Measurements from ENCODE around the gene ZNF287. TPM values are rescaled to one million over a fixed set of nuclear protein-coding genes. Genes with fewer than 3 reads are reported as not detected.
A peak's percentile ranks its signal among the peaks of the same experiment; 100 is the strongest.

The ZNF287 gene
- total RNA-seq, 1 donor from 2014 or later = 11.8 TPM

DNA sequence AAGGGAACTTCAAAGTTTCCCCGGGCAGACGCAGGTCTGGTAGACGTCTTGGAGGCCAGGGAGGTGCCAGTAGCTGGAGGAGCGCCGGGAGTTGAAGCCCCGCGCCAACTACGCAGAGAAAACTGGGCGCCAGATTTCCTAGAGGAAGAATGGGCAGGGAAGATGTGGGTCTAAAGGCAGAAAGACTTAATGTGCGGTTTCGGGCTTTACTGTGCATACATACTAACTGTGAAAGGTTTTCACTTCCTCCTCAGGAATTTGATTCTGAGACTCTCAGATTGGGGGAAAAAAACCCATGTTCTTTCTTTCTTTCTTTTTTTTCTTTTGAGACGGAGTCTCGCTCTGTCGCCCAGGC is 331 bp upstream of the ZNF287 start:
- TF ChIP-seq, protein P1, sequence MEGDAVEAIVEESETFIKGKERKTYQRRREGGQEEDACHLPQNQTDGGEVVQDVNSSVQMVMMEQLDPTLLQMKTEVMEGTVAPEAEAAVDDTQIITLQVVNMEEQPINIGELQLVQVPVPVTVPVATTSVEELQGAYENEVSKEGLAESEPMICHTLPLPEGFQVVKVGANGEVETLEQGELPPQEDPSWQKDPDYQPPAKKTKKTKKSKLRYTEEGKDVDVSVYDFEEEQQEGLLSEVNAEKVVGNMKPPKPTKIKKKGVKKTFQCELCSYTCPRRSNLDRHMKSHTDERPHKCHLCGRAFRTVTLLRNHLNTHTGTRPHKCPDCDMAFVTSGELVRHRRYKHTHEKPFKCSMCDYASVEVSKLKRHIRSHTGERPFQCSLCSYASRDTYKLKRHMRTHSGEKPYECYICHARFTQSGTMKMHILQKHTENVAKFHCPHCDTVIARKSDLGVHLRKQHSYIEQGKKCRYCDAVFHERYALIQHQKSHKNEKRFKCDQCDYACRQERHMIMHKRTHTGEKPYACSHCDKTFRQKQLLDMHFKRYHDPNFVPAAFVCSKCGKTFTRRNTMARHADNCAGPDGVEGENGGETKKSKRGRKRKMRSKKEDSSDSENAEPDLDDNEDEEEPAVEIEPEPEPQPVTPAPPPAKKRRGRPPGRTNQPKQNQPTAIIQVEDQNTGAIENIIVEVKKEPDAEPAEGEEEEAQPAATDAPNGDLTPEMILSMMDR (IDR thresholded peaks at IDR 0.05) = no peak
- Mint-ChIP-seq H3K36me3 (ENCODE audit: unreplicated experiment) (peaks cover 13% of the 10 kb centered on the region), H3K9me3 (ENCODE audit: unreplicated experiment) (no peaks in the 10 kb centered on the region), H3K4me3 (ENCODE audit: unreplicated experiment) (peak overlapping the region; percentile 81), H3K4me1 (ENCODE audit: unreplicated experiment) (peaks cover 10% of the 10 kb centered on the region), H3K27ac (ENCODE audit: unreplicated experiment) (no peak overlapping the region), H3K27me3 (ENCODE audit: unreplicated experiment) (peaks cover 8% of the 10 kb centered on the region)
- no peak for DNase-seq (ENCODE audit: extremely low spot score, unreplicated experiment)

DNA sequence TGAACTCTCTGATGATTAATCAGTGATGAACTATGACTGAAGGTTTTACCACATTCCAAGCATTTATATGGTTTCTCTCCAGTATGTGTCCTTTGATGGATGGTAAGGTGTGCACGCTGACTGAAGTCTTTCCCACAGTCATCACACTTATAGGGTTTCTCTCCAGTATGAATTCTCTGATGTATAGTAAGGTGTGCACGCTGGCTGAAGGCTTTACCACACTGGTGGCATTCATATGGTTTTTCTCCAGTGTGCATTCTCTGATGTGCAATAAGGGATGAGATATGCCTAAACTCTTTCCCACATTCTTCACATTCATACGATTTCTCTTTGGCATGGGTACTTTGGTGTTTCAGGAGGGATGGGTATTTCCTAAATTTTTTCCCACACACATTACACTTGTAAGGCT is 16.4 kb downstream of the ZNF287 start:
- TF ChIP-seq, protein P1 (IDR thresholded peaks at IDR 0.05) = no peak
- H3K27me3 Mint-ChIP-seq (ENCODE audit: unreplicated experiment) = no peaks in the 10 kb centered on the region
- H3K4me3 Mint-ChIP-seq (ENCODE audit: unreplicated experiment) = no peak overlapping the region

DNA sequence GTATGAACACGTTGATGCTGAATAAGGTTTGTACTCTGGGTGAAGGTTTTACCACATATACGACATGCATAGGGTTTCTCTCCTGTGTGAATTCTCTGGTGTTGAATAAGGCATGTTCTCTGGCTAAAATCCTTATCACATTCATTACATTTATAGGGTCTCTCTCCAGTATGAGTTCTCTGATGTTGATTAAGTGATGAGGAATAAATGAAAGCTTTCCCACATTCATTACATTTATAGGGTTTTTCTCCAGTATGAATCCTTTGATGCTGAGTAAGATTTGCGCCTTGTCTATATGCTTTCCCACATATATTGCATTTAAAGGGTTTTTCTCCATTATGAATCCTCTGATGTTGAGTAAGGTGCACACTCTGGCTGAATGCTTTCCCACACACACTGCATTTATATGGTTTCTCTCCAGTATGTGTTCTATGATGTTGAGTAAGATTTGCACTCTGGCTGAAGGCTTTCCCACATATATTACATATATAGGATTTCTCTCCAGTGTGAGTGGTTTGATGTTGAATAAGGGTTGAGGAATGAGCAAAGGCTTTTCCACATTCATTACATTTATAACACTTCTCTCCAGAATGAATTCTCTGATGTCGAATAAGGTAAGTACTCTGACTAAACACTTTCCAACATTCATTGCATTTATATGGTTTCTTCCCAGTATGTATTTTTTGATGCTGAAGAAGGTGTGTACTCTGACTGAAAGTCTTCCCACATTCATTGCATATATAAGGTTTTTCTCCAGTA is 16.9 kb downstream of the ZNF287 start:
- peaks cover 66% of the 10 kb centered on the region for H3K36me3 Mint-ChIP-seq (ENCODE audit: unreplicated experiment)
- no peaks in the 10 kb centered on the region for H3K27me3 Mint-ChIP-seq (ENCODE audit: unreplicated experiment)
- no peak overlapping the region for H3K4me3 Mint-ChIP-seq (ENCODE audit: unreplicated experiment)
- TF ChIP-seq, protein P1 (IDR thresholded peaks at IDR 0.05) = no peak
- DNase-seq (ENCODE audit: extremely low spot score, unreplicated experiment) = no peak
- no peak overlapping the region for H3K27ac Mint-ChIP-seq (ENCODE audit: unreplicated experiment)
- peaks cover 51% of the 10 kb centered on the region for H3K9me3 Mint-ChIP-seq (ENCODE audit: unreplicated experiment)
- H3K4me1 Mint-ChIP-seq (ENCODE audit: unreplicated experiment) = no peaks in the 10 kb centered on the region

More for the DNA sequence above, 16.4 kb downstream of the ZNF287 start:
- H3K36me3 Mint-ChIP-seq (ENCODE audit: unreplicated experiment) = peaks cover 69% of the 10 kb centered on the region
- H3K4me1 Mint-ChIP-seq (ENCODE audit: unreplicated experiment) = no peaks in the 10 kb centered on the region
- H3K27ac Mint-ChIP-seq (ENCODE audit: unreplicated experiment) = no peak overlapping the region
- no peak for DNase-seq (ENCODE audit: extremely low spot score, unreplicated experiment)
- peaks cover 51% of the 10 kb centered on the region for H3K9me3 Mint-ChIP-seq (ENCODE audit: unreplicated experiment)

DNA sequence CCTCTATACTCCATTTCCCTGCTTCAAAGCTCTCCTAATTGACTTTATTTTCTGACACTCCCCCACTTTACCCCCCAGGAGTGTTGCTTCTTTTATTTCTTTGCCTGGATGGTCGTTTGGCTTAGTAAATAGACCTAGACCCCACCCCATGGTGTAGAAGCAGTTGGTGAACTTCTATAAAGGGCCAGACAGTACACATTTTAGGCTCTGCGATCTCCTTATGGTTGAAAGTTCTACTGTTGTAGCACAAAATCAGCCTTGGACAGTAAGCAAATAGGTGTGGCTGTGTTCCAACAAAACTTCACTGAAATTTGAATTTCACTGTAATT is 31.9 kb downstream of the ZNF287 start:
- peaks cover 2% of the 10 kb centered on the region for H3K36me3 Mint-ChIP-seq (ENCODE audit: unreplicated experiment)

GRCh38 chr17:16534236-16534635 is 34.8 kb downstream of the ZNF287 start:
- Mint-ChIP-seq H3K27me3 (ENCODE audit: unreplicated experiment) (peaks cover 13% of the 10 kb centered on the region), H3K4me1 (ENCODE audit: unreplicated experiment) (peaks cover 14% of the 10 kb centered on the region), H3K36me3 (ENCODE audit: unreplicated experiment) (peaks cover 2% of the 10 kb centered on the region), H3K4me3 (ENCODE audit: unreplicated experiment) (no peak overlapping the region), H3K27ac (ENCODE audit: unreplicated experiment) (no peak overlapping the region), H3K9me3 (ENCODE audit: unreplicated experiment) (no peaks in the 10 kb centered on the region)
- DNase-seq (ENCODE audit: extremely low spot score, unreplicated experiment) = no peak
- TF ChIP-seq, protein P1 (IDR thresholded peaks at IDR 0.05) = no peak

More for the DNA sequence above, 31.9 kb downstream of the ZNF287 start:
- no peak for DNase-seq (ENCODE audit: extremely low spot score, unreplicated experiment)
- H3K27me3 Mint-ChIP-seq (ENCODE audit: unreplicated experiment) = peaks cover 2% of the 10 kb centered on the region
- peak overlapping the region; percentile 97 for H3K27ac Mint-ChIP-seq (ENCODE audit: unreplicated experiment)
- peak overlapping the region; percentile 97 for H3K4me3 Mint-ChIP-seq (ENCODE audit: unreplicated experiment)
- TF ChIP-seq, protein P1 (IDR thresholded peaks at IDR 0.05) = peak; percentile 3
- peaks cover 14% of the 10 kb centered on the region for H3K4me1 Mint-ChIP-seq (ENCODE audit: unreplicated experiment)
- no peaks in the 10 kb centered on the region for H3K9me3 Mint-ChIP-seq (ENCODE audit: unreplicated experiment)
